Stimulated activated CD8-positive, alpha-beta memory T cell treated with anti-CD3 and anti-CD28 coated beads, Interleukin-12 subunit alpha, Interleukin-12 subunit beta, amount 100 ng/mL, for 24 hours (primary cell): ENCODE measurements around the gene CEP128.
"Not testable (repeated sequence)": the region's sequence is repeated elsewhere in the genome, so short reads cannot be mapped to it uniquely, and the experiment has no call there.

ENCODE experiments used
- DNase-seq: peaks from one replicate; pipeline ENCODE4 v3.0.0-alpha.2; 2020; ENCODE audit errors: extremely low read depth

The CEP128 gene

GRCh38 chr14:80953211-80953610 is 11.7 kb upstream of the CEP128 start:
- not testable (repeated sequence) for DNase-seq

GRCh38 chr14:80951491-80951890 is 10.0 kb upstream of the CEP128 start:
- no peak for DNase-seq

GRCh38 chr14:80948291-80948690 is 6.8 kb upstream of the CEP128 start:
- no peak for DNase-seq

GRCh38 chr14:80946797-80947196 is 5.3 kb upstream of the CEP128 start:
- no peak for DNase-seq

GRCh38 chr14:80946187-80946586 is 4.6 kb upstream of the CEP128 start:
- no peak for DNase-seq

- no peak for DNase-seq
Observed at GRCh38 chr14:80944861-80945617, 3.5 kb upstream of the CEP128 start.

GRCh38 chr14:80942191-80942600 is 658 bp upstream of the CEP128 start:
- no peak for DNase-seq

GRCh38 chr14:80940146-80940545 is 1.4 kb downstream of the CEP128 start:
- DNase-seq = no peak

GRCh38 chr14:80933686-80934085 is 7.9 kb downstream of the CEP128 start:
- DNase-seq = no peak

GRCh38 chr14:80933282-80933681 is 8.3 kb downstream of the CEP128 start:
- DNase-seq = no peak

GRCh38 chr14:80930836-80931389 is 10.6 kb downstream of the CEP128 start:
- no peak for DNase-seq

- no peak for DNase-seq
Observed at GRCh38 chr14:80930095-80930494, 11.4 kb downstream of the CEP128 start.

GRCh38 chr14:80927083-80927989 is 14.2 kb downstream of the CEP128 start:
- DNase-seq = no peak

- DNase-seq = no peak
Observed at GRCh38 chr14:80926397-80927082, 15.0 kb downstream of the CEP128 start.

- no peak for DNase-seq
Observed at GRCh38 chr14:80924365-80925103, 17.0 kb downstream of the CEP128 start.

GRCh38 chr14:80923368-80923767 is 18.2 kb downstream of the CEP128 start:
- DNase-seq = no peak

GRCh38 chr14:80919622-80920021 is 21.9 kb downstream of the CEP128 start:
- DNase-seq = no peak

- DNase-seq = not testable (repeated sequence)
Observed at GRCh38 chr14:80912013-80912412, 29.5 kb downstream of the CEP128 start.

GRCh38 chr14:80906946-80907345 is 34.6 kb downstream of the CEP128 start:
- DNase-seq = no peak

GRCh38 chr14:80906336-80906735 is 35.2 kb downstream of the CEP128 start:
- DNase-seq = no peak

- no peak for DNase-seq
Observed at GRCh38 chr14:80902608-80903007, 38.9 kb downstream of the CEP128 start.
